GM12892 (cell line): ENCODE results near the gene PTPRN2.

Experiments
- POLR2A ChIP-seq: IDR thresholded peaks from 2 replicates; pipeline ENCODE4 v1.6.1; 2011; ENCODE audit warnings: low read depth, low read length, control low read depth
- POLR2AphosphoS5 ChIP-seq: IDR thresholded peaks from 2 replicates; pipeline ENCODE4 v1.6.1; 2011; ENCODE audit warnings: low read depth, low read length, control low read depth

GRCh38 chr7:157903296-157903695 lies 684.3 kb downstream of the PTPRN2 start:
- no peak for TF ChIP-seq POLR2AphosphoS5
- no peak for TF ChIP-seq POLR2A
